Heart left ventricle (tissue), 13 donors: ENCODE data around the gene GALNTL6.

Experiments
- CTCF ChIP-seq, 12 donors: fragments of 200-600 bp; sonication (generic) in 4 of 12; IDR thresholded peaks; one replicate each; pipeline versions ENCODE4 v1.5.0 to v1.8.0; 2018 to 2022; ENCODE audit warnings: antibody characterized with exemption in 12 of 12, mild to moderate bottlenecking in 5 of 12
- POLR2A ChIP-seq, 2 donors: fragments of 450-650 bp; IDR thresholded peaks; one replicate each; pipeline ENCODE4 v1.6.1; 2017; ENCODE audit warnings: antibody characterized with exemption in 2 of 2, mild to moderate bottlenecking in 2 of 2, moderate library complexity in 2 of 2
- donor health status: ischemic (EF 13 %, LVEDD 7.1; RV severe dilation, severe dysfunction).
- donor health status: DM: no; HTN: yes; CAD: no.
- donor health status: DM: no; HTN: no; CAD: no.
- donor health status: ischemic (EF 25% LVEDD 6.9; RV normal size, moderate dysfunction).
- donor health status: ischemic (EF 25% LVEDD 5.7; RV mildly dilated, moderate dysfunction).
- donor health status: ischemic (EF 35%, LVEDD 5.7; RV mildly dilated, moderate dysfunction).
- donor health status: nonischemic (EF 11% LVEDD 7.7; RV severe dilation, severe dysfunction).
- donor health status: DM: yes; HTN: yes; CAD: no.
- donor health status: PGD.
- donor health status: ischemic (EF 29% LVEDD 5.4; RV normal size, mild dysfunction).
- donor health status: nonischemic (EF 23%, LVEDD 6.1; RV moderate dilation, normal function).

GRCh38 chr4:172486531-172486930, 673.3 kb downstream of the GALNTL6 start:
- TF ChIP-seq CTCF (IDR thresholded peaks at IDR 0.05) (no peak), POLR2A (IDR thresholded peaks at IDR 0.05) (no peak)
